Amniotic epithelial cell (primary cell): ENCODE results near the gene CDCA8.
"Not testable (repeated sequence)": the region's sequence is repeated elsewhere in the genome, so short reads cannot be mapped to it uniquely, and the experiment has no call there.

ENCODE experiments used
- DNase-seq: peaks from one replicate; pipeline ENCODE4 v3.0.0-alpha.2; 2010; ENCODE audit warnings: low read depth

CDCA8 gene

GRCh38 chr1:37673920-37674319, 18.4 kb upstream of the CDCA8 start:
- no peak for DNase-seq

- peak; percentile 37 for DNase-seq
These were observed 15.8 kb upstream of the CDCA8 start for GRCh38 chr1:37676281-37677142.

DNA sequence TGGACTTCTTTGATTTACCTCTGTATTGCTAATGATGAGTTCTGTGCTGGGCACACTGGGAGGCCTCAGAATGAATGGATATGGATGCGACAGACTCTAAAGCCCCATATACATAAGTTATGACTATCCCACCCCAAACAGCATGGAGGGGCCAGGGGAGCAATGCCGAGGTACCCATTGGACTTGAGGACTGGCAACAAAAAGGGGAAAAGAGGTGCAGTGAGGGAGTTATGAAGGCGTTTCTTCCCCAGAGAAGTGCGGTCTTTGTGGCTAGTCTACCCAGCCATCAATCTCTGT, 15.2 kb upstream of the CDCA8 start:
- DNase-seq = no peak

- no peak for DNase-seq
These were observed 14.5 kb upstream of the CDCA8 start for GRCh38 chr1:37677808-37678207.

GRCh38 chr1:37680933-37681332, 11.4 kb upstream of the CDCA8 start:
- DNase-seq = no peak

- DNase-seq = peak; percentile 45
These were observed 9.9 kb upstream of the CDCA8 start for GRCh38 chr1:37682334-37682987.

GRCh38 chr1:37684182-37684581, 8.1 kb upstream of the CDCA8 start:
- DNase-seq = not testable (repeated sequence)

DNA sequence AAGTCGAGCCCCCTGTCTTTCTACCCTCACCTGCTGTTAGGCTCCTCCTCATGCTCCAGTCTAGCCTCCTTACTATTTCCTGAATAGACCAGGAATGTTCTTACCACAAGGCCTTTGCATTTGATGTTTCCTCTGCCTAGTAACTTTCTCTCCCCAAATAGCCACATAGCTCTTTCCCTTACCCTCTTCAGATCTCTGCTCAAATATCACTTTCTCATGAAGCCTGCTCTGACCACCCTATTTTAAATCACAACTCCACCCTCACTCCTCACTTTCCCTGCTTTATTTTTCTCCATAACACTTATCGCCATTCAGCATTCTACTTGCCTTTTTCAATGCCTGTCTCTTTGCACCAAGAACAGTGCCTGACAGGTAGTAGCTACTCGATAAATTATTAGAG, 6.6 kb upstream of the CDCA8 start:
- DNase-seq = no peak

DNA sequence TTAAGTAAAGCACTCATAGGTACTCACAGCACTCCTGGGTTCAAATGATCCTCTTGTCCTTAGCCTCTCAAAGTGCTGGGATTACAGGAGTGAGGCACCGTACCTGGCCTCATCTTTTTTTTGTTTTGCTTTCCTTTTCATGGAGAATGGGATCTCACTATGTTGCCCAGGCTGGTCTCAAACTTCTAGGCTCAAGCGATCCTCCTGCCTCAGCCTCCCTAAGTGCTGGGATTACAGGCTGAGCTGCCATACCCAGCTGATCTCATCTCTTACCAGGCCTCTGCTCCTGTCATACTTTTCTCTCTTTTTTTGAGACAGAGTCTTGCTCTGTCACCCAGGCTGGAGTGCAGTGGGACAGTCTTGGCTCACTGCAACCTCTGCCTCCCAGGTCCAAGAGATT, 4.6 kb upstream of the CDCA8 start:
- not testable (repeated sequence) for DNase-seq

GRCh38 chr1:37688926-37689325, 3.4 kb upstream of the CDCA8 start:
- DNase-seq = no peak

DNA sequence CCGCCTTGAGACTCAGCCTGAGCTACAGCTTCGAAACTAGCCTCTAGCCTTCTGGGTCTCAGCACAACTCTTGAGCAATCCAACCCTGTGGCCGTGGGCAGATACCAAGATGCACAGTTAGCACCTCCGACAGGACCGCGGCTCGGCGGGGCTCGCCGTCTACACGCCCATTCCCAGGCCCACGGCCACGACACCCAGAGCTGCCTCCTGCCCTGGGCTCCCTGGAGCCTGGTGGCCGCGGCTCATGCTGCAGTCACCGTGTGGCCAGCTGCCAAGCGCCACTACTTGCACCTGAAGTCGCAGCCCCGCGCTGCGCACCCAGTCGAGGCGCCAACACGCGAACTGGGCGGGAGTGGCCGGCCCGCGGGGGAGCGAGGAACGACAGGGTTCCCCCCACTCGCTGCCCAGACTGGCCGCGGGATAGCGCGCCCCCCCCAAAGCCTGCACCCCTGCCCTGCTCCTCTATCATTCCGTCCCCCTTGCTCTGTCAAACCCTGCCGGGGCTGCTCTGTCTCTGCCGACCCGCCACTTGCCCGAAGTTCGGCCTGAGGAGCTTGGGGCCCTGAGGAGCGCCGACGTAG, 729 bp upstream of the CDCA8 start:
- peak; percentile 77 for DNase-seq

- no peak for DNase-seq
These were observed 489 bp downstream of the CDCA8 start for GRCh38 chr1:37692834-37693175.

- DNase-seq = no peak
These were observed 4.8 kb downstream of the CDCA8 start for GRCh38 chr1:37697090-37697489.

GRCh38 chr1:37697737-37698136, 5.4 kb downstream of the CDCA8 start:
- no peak for DNase-seq

GRCh38 chr1:37699147-37699546, 6.8 kb downstream of the CDCA8 start:
- no peak for DNase-seq

DNA sequence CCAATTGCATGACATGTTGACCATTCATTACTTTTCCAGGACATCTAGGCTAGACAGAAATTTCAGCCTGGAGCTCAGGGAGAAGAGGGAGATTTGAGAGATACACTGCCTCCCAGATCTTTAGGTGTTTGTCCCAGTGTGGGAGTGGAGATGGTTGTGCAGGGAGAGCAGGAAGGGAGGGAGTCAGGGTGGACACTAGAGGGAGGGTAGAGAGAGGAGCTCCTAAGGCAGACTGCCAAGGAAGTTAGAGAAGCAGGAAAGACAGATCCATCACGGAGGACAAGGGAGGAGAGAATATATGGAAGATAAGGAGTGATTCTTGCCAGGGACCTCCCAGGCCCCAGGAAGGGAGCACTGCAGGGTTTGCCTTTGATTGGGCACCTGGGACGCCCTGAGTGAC, 8.7 kb downstream of the CDCA8 start:
- DNase-seq = peak; percentile 70

GRCh38 chr1:37703061-37703460, 10.7 kb downstream of the CDCA8 start:
- no peak for DNase-seq

GRCh38 chr1:37704966-37705365, 12.7 kb downstream of the CDCA8 start:
- DNase-seq = no peak

DNA sequence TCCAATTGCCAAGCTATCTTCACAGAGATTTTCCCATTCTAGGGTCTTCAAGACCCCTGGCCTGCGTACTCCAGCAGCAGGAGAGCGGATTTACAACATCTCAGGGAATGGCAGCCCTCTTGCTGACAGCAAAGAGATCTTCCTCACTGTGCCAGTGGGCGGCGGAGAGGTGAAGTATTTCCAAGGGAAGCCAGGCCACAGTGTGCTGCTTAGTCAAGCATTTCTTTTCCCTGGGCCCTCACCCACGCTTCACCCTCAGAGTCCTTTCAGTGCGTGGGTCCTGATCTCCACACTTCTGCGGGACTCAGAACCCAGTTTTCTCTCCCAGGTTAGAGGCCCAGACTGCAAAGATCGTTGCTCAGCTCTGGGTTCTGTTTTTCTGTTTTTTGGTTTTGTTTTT, 13.1 kb downstream of the CDCA8 start:
- no peak for DNase-seq

GRCh38 chr1:37708471-37708870, 16.2 kb downstream of the CDCA8 start:
- DNase-seq = no peak

- no peak for DNase-seq
These were observed 21.9 kb downstream of the CDCA8 start for GRCh38 chr1:37714226-37714625.

GRCh38 chr1:37714689-37715088, 22.4 kb downstream of the CDCA8 start:
- no peak for DNase-seq

- no peak for DNase-seq
These were observed 24.0 kb downstream of the CDCA8 start for GRCh38 chr1:37716321-37716720.

DNA sequence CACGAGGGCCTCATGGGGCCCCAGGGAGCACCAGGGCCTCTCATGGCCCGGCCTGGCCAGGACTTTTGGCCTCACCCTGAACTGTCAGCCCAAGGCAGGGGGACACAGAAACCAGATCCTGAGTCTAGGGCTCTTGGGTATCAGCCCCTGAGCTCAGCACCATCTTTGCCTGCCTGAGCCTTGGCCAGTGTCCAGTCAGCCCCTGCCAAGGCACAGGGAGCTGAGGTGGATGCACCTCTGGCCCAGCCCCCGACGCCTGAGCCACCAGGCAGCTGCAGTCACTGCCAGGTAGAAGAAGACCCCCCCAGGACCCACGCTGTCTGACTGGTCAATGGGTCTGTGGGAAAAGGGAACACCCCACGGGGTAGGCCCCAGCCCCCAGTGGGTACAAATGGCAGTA, 25.3 kb downstream of the CDCA8 start:
- DNase-seq = no peak
